ENCODE data around the gene SRR. TPM values are rescaled to one million over a fixed set of nuclear protein-coding genes. Genes with fewer than 3 reads are reported as not detected.
A peak's percentile ranks its signal among the peaks of the same experiment; 100 is the strongest.

SRR gene
- total and polyA plus RNA-seq, 8 donors: 2.0 to 9.9 (median 5.2) TPM

GRCh38 chr17:2351269-2351668, 47.5 kb downstream of the SRR start:
- intact Hi-C loops (cut with DNase I): no loop called here
- DNase-seq: no peak
- H3K9me3 ChIP-seq: no peaks in the 10 kb centered on the region
- H3K27me3 ChIP-seq: no peaks in the 10 kb centered on the region
- no peak overlapping the region for H3K27ac ChIP-seq
- ATAC-seq: no peak
- 94 to 99% methylated on average over 6 of the region's 6 CpGs for WGBS, 2 donors
- FAIRE-seq: no peak
- H3K4me1 ChIP-seq: peaks cover 0 to 8% (median 0%) of the 10 kb centered on the region in 3 donors
- H3K4me3 ChIP-seq: no peak overlapping the region
- no peaks in the 10 kb centered on the region for H3K36me3 ChIP-seq
- TF ChIP-seq CTCF (IDR thresholded peaks at IDR 0.05): no peak

GRCh38 chr17:2354311-2354710, 50.6 kb downstream of the SRR start:
- no peak for TF ChIP-seq CTCF (IDR thresholded peaks at IDR 0.05)
- FAIRE-seq: no peak
- no peak for ATAC-seq
- WGBS, 2 donors: 79 to 91% methylated on average over 8 of the region's 8 CpGs
- Histone ChIP-seq H3K27ac (no peak overlapping the region), H3K4me1 (no peaks in the 10 kb centered on the region), H3K9me3 (no peaks in the 10 kb centered on the region), H3K27me3 (no peaks in the 10 kb centered on the region), H3K4me3 (no peak overlapping the region), H3K36me3 (no peaks in the 10 kb centered on the region)
- DNase-seq: no peak
- intact Hi-C loops (cut with DNase I): no loop called here

GRCh38 chr17:2357237-2357636, 53.5 kb downstream of the SRR start:
- intact Hi-C loops (cut with DNase I): no loop called here
- TF ChIP-seq CTCF (IDR thresholded peaks at IDR 0.05): no peak
- ATAC-seq: no peak
- H3K4me3 ChIP-seq: no peak overlapping the region
- FAIRE-seq: no peak
- H3K36me3 ChIP-seq: no peaks in the 10 kb centered on the region
- no peak overlapping the region for H3K27ac ChIP-seq
- H3K27me3 ChIP-seq: no peaks in the 10 kb centered on the region
- WGBS, 2 donors: 93 to 98% methylated on average over 4 of the region's 4 CpGs
- H3K9me3 ChIP-seq: no peaks in the 10 kb centered on the region
- no peaks in the 10 kb centered on the region for H3K4me1 ChIP-seq
- peak in 1 of 6 donors; percentile 2 for DNase-seq

- Histone ChIP-seq H3K4me3 (no peak overlapping the region), H3K27me3 (no peaks in the 10 kb centered on the region), H3K36me3 (peaks cover 0 to 4% (median 0%) of the 10 kb centered on the region in 3 donors), H3K27ac (no peak overlapping the region), H3K9me3 (no peaks in the 10 kb centered on the region), H3K4me1 (no peaks in the 10 kb centered on the region)
- TF ChIP-seq CTCF (IDR thresholded peaks at IDR 0.05): no peak
- DNase-seq (peak in 1 of 6 donors; percentile 11), FAIRE-seq (no peak), ATAC-seq (no peak)
- 89 to 96% methylated on average over 10 of the region's 10 CpGs for WGBS, 2 donors
- intact Hi-C loops (cut with DNase I): no loop called here
Observed at GRCh38 chr17:2357931-2358434, 54.2 kb downstream of the SRR start.

DNA sequence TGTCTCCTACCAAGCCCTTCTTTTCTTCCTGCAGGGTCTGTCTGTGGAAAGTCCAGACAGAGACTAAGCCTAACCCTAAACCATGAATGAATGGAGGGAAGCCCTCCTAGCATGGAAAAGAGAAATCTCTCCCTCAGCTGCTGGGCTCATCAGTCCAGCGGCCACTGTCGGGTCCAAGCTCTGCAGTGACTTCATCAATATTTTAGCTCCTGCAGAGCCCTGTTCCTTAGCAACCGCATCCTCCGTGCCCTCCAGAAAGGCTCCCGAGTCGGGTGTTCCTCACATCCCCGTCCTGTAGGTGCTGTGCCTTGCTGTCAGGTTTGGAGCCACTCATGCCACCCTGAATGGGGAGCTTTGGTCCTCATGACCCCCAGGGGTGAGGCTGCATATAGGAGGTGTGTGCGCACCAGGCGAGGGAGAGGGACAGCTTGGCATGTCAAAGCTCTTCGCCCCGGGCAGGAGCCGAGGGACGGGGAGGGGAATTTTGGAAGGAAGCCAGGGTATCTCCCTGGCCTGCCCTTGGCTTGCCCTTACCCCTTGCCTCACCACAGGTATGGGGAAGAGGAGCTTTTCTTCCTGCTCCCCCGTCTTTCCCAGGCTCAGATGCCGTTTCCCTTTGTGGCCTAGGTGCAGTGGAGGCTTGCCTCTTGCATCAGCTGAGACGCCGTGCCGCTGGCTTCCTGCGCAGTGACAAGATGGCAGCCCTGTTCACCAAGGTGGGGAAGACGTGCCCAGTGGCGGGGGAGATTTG, 57.4 kb downstream of the SRR start:
- ATAC-seq (peak; percentile 3 to 40 (median 14)), DNase-seq (no peak), FAIRE-seq (no peak)
- H3K27ac ChIP-seq: no peak overlapping the region
- intact Hi-C loops (cut with DNase I): no loop called here
- no peaks in the 10 kb centered on the region for H3K9me3 ChIP-seq
- H3K36me3 ChIP-seq: peaks cover 0 to 8% (median 0%) of the 10 kb centered on the region in 3 donors
- no peaks in the 10 kb centered on the region for H3K27me3 ChIP-seq
- no peak for TF ChIP-seq CTCF (IDR thresholded peaks at IDR 0.05)
- 66 to 75% methylated on average over 17 to 21 of the region's 21 CpGs for WGBS, 2 donors
- no peaks in the 10 kb centered on the region for H3K4me1 ChIP-seq
- no peak overlapping the region for H3K4me3 ChIP-seq

Data from pancreas (tissue), 10 donors.